Activated T-helper 2 cell treated with anti-CD3 and anti-CD28 coated beads, Interferon-gamma antibody, Interleukin-2, Interleukin-4, amounts not matched to agents 10 μg/mL and 5 μg/mL and 100 μg/mL, durations not matched to agents 14 hours and 24 hours and 36 hours (primary cell): ENCODE measurements around the gene WDR49. TPM values are rescaled to one million over a fixed set of nuclear protein-coding genes. Genes with fewer than 3 reads are reported as not detected.

Experiments used
- total RNA-seq: library from RNA; stranded (reverse); gene quantifications from 2 replicates; pipeline ENCODE4 v1.2.3, GENCODE V29; 2022

Gene WDR49
- total RNA-seq, 1 donor from 2014 or later = not detected

Other genes starting within 250 kb of the WDR49 start
- gene SERPINI2, start 179.9 kb downstream of the WDR49 start, total RNA-seq = not detected in 2 replicates
- gene PDCD10, start 81.0 kb upstream of the WDR49 start, total RNA-seq = 73.8 and 80.9 TPM in 2 replicates
- 0.46 and 0.71 TPM in 2 replicates for gene SERPINI1, start 81.8 kb upstream of the WDR49 start, total RNA-seq